Loucy (cell line): ENCODE results near the gene MRAP.

Experiments used
- H2AFZ ChIP-seq: fragments of 200-600 bp; sonication (generic); 2 replicates; pipeline ENCODE4 v1.6.0; 2016; ENCODE audit warnings: antibody characterized with exemption, mild to moderate bottlenecking, low read length, moderate library complexity
- H3F3A ChIP-seq: fragments of 200-600 bp; 2 replicates; pipeline ENCODE4 v1.6.0; 2016; ENCODE audit warnings: antibody characterized with exemption, low read depth, mild to moderate bottlenecking
- H3K27me3 ChIP-seq: fragments of 200-600 bp; sonication (generic); 2 replicates; pipeline ENCODE4 v1.6.1; 2014; ENCODE audit warnings: low read length, mild to moderate bottlenecking; ENCODE audit not compliant: insufficient read depth, poor library complexity, severe bottlenecking
- H3K36me3 ChIP-seq: fragments of 200-600 bp; sonication (generic); 2 replicates; pipeline ENCODE4 v1.6.1; 2016; ENCODE audit warnings: low read length; ENCODE audit not compliant: insufficient read depth
- H3K4me1 ChIP-seq: fragments of 200-600 bp; sonication (generic); 2 replicates; pipeline ENCODE4 v1.5.1; 2014; ENCODE audit warnings: low read length, mild to moderate bottlenecking; ENCODE audit not compliant: insufficient read depth, poor library complexity, severe bottlenecking
- H3K4me2 ChIP-seq: fragments of 200-600 bp; sonication (generic); 2 replicates; pipeline ENCODE4 v1.6.0; 2014; ENCODE audit warnings: antibody characterized with exemption, low read length, low read depth, mild to moderate bottlenecking; ENCODE audit not compliant: poor library complexity, severe bottlenecking
- H3K4me3 ChIP-seq: fragments of 200-600 bp; sonication (generic); 2 replicates; pipeline ENCODE4 v1.5.1; 2014; ENCODE audit warnings: low read length, mild to moderate bottlenecking, mixed read lengths; ENCODE audit not compliant: poor library complexity, severe bottlenecking
- H3K79me2 ChIP-seq: fragments of 200-600 bp; sonication (generic); 2 replicates; pipeline ENCODE4 v1.6.1; 2014; ENCODE audit warnings: low read length; ENCODE audit not compliant: insufficient read depth
- H3K9ac ChIP-seq: fragments of 200-600 bp; sonication (generic); 2 replicates; pipeline ENCODE4 v1.6.0; 2014; ENCODE audit warnings: mild to moderate bottlenecking, low read depth, low read length, moderate library complexity; ENCODE audit not compliant: poor library complexity, severe bottlenecking
- H3K9me2 ChIP-seq: fragments of 200-600 bp; sonication (generic); replicated peaks from 2 replicates; pipeline ENCODE4 v1.6.1; 2016; ENCODE audit warnings: low read depth, low read length, mixed read lengths
- H3K9me3 ChIP-seq: fragments of 200-600 bp; sonication (generic); 2 replicates; pipeline ENCODE4 v1.6.1; 2014; ENCODE audit warnings: mild to moderate bottlenecking, antibody characterized with exemption, low read length, low read depth; ENCODE audit not compliant: insufficient read depth
- H4K20me1 ChIP-seq: fragments of 200-600 bp; sonication (generic); 2 replicates; pipeline ENCODE4 v1.6.0; 2014; ENCODE audit warnings: antibody characterized with exemption, low read length, mild to moderate bottlenecking; ENCODE audit not compliant: insufficient read depth, poor library complexity, severe bottlenecking
- EZH2phosphoT487 ChIP-seq: fragments of 200-600 bp; IDR thresholded peaks from 2 replicates; pipeline ENCODE4 v1.6.1; 2018; ENCODE audit warnings: antibody characterized with exemption, mild to moderate bottlenecking, moderate library complexity, borderline replicate concordance
- TF ChIP-seq, protein P1 (sequence below): fragments of 200-600 bp; sonication (generic); conservative IDR thresholded peaks from 2 replicates; pipeline ENCODE4 v1.5.1; 2014; ENCODE audit warnings: mild to moderate bottlenecking, antibody characterized with exemption, low read length

The MRAP gene

DNA sequence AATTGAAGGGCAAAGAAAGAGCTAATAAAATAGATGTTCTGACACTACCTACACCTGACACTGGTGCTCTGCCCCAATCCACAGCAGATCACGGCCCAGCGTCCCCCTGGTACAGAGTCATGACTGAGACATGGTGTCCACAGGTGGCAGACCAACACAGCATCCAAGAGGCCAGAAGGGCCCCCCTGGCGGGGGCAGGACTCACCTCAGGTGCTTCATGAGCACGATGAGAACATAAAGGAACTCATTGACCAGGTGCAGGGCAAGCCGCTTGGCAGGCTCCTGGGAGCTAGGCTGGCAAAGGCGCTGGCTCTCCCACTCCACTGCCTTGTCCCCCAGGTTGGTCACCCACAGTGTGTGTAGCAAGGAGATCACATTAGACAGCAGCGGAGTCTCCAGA is 20.4 kb downstream of the MRAP start:
- Histone ChIP-seq H3K36me3 (peaks cover 28% of the 10 kb centered on the region; the same call in 1 of the 2 replicates), H3F3A (no peaks in the 10 kb centered on the region), H3K9ac (no peak overlapping the region), H3K4me1 (no peaks in the 10 kb centered on the region), H4K20me1 (no peaks in the 10 kb centered on the region), H2AFZ (no peak overlapping the region), H3K79me2 (no peaks in the 10 kb centered on the region), H3K4me3 (no peak overlapping the region), H3K27me3 (no peaks in the 10 kb centered on the region), H3K9me2 (no peaks in the 10 kb centered on the region), H3K4me2 (no peak overlapping the region), H3K9me3 (no peaks in the 10 kb centered on the region)
- TF ChIP-seq, protein P1, sequence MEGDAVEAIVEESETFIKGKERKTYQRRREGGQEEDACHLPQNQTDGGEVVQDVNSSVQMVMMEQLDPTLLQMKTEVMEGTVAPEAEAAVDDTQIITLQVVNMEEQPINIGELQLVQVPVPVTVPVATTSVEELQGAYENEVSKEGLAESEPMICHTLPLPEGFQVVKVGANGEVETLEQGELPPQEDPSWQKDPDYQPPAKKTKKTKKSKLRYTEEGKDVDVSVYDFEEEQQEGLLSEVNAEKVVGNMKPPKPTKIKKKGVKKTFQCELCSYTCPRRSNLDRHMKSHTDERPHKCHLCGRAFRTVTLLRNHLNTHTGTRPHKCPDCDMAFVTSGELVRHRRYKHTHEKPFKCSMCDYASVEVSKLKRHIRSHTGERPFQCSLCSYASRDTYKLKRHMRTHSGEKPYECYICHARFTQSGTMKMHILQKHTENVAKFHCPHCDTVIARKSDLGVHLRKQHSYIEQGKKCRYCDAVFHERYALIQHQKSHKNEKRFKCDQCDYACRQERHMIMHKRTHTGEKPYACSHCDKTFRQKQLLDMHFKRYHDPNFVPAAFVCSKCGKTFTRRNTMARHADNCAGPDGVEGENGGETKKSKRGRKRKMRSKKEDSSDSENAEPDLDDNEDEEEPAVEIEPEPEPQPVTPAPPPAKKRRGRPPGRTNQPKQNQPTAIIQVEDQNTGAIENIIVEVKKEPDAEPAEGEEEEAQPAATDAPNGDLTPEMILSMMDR: no peak
- no peak for TF ChIP-seq EZH2phosphoT487

DNA sequence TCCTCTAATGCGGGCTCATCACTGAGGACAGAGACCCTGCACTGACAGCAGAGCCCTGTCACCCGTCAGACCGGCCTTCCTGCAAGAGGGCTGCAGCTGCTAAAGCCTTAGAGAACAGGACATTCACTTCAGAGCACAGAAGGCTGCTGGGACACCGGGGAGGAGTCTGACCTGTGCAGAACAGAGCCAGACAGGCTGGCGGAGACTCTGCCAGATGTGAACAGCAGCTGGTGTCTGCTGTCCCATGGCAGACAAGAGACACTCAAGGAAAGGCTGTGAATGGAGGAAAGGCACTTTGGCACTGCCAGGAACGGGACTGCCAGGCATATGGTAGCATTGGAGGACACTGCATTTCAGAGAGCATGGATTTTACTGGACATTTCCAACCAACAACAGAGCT is 21.4 kb downstream of the MRAP start:
- Histone ChIP-seq H3K4me2 (no peak overlapping the region), H3K4me3 (no peak overlapping the region), H3K9me2 (no peaks in the 10 kb centered on the region), H2AFZ (no peak overlapping the region), H4K20me1 (no peaks in the 10 kb centered on the region), H3K9me3 (no peaks in the 10 kb centered on the region), H3F3A (no peaks in the 10 kb centered on the region), H3K4me1 (no peaks in the 10 kb centered on the region), H3K36me3 (peaks cover 32% of the 10 kb centered on the region; the same call in 1 of the 2 replicates), H3K79me2 (no peaks in the 10 kb centered on the region), H3K27me3 (no peaks in the 10 kb centered on the region), H3K9ac (no peak overlapping the region)
- TF ChIP-seq, protein P1: no peak
- TF ChIP-seq EZH2phosphoT487: no peak

DNA sequence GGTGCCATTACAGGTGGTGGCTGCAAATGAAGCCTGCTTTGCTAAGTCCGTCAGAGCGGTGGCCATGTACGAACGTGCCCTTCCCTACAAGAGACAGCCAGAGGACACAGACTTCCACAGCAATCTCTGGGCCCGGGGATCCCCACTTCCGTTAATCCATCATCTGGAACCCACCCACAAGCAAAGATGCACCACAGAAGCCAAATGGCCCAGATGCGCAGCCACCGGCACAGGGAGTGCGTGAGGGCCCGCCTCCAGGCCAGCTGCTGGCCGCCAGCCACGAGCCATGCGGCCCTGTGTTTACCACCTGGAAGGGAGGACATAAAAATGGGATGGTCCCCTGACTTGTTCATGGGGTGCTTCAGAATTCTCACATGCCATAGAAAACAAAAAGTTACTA is 22.1 kb downstream of the MRAP start:
- no peak overlapping the region for H3K9ac ChIP-seq
- no peak overlapping the region for H3K4me3 ChIP-seq
- H3K4me2 ChIP-seq: no peak overlapping the region
- no peaks in the 10 kb centered on the region for H3K4me1 ChIP-seq
- no peaks in the 10 kb centered on the region for H3K9me3 ChIP-seq
- no peak for TF ChIP-seq EZH2phosphoT487
- TF ChIP-seq, protein P1: no peak
- H4K20me1 ChIP-seq: no peaks in the 10 kb centered on the region
- H3K79me2 ChIP-seq: no peaks in the 10 kb centered on the region
- no peaks in the 10 kb centered on the region for H3K27me3 ChIP-seq
- H2AFZ ChIP-seq: no peak overlapping the region
- no peaks in the 10 kb centered on the region for H3F3A ChIP-seq
- no peaks in the 10 kb centered on the region for H3K9me2 ChIP-seq
- H3K36me3 ChIP-seq: peaks cover 32% of the 10 kb centered on the region; the same call in 1 of the 2 replicates
